NCI-H1417 (cell line): ENCODE measurements around the gene VPS33A.

Source experiments
- DNase-seq, 3 experiments: peaks; one replicate each; lab custom pipeline; 2025; lab: John Stamatoyannopoulos, UW

VPS33A gene

DNA sequence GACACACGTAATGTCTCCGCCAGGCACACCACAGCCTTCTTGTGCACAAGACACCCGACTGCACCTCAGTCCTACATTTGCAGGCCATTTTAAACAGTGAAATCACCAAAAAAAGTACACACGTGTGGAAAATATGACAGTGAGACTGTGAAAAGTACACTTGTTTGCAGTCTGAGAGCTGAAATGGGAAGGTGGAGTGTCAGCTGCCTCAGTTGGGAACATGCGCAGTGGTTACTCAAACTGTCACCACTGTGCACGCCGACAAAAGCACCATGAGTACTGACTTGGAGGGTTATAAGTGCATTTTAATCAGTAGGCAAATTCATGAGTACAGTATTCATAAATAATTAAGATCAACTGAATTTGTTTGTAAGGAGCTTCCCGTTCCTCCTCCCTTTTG is 15.8 kb downstream of the VPS33A start:
- DNase-seq, result no peak

DNA sequence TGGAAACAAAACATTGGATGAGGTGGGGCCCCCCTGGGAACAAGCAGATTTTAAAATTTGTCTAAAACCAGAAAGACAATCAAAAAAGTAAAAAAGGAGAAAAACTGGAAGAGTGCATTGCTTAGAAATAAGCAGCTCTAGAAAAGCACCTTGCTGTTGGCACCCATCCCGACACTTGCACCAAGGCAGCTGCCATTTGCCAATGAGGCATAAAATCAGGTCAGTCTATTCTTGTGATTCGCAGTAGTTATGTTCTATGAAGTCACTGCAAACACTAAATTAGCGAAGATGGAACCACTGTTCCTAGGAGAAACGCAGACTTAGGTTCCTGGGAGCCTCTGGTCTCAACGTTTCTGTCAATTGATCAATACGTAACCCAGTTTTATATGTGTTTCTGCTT is 16.2 kb downstream of the VPS33A start:
- peak in 2 of 3 experiments; percentile 24 to 79 for DNase-seq

DNA sequence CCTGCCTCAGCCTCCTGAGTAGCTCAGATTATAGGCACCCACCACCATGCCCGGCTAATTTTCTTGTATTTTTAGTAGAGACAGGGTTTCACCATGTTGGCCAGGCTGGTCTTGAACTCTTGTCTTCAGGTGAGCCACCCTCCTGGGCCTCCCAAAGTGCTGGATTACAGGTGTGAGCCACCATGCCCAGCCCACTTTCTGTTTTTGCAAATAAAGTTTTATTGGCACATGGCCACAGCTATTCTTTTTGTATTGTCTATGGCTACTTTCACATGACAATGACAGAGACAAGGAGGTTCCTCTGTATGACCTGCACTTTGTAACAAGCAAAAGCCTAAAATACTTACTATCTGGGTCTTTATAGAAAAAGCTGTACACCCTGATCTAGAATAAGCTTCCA is 20.7 kb downstream of the VPS33A start:
- DNase-seq, result no peak

DNA sequence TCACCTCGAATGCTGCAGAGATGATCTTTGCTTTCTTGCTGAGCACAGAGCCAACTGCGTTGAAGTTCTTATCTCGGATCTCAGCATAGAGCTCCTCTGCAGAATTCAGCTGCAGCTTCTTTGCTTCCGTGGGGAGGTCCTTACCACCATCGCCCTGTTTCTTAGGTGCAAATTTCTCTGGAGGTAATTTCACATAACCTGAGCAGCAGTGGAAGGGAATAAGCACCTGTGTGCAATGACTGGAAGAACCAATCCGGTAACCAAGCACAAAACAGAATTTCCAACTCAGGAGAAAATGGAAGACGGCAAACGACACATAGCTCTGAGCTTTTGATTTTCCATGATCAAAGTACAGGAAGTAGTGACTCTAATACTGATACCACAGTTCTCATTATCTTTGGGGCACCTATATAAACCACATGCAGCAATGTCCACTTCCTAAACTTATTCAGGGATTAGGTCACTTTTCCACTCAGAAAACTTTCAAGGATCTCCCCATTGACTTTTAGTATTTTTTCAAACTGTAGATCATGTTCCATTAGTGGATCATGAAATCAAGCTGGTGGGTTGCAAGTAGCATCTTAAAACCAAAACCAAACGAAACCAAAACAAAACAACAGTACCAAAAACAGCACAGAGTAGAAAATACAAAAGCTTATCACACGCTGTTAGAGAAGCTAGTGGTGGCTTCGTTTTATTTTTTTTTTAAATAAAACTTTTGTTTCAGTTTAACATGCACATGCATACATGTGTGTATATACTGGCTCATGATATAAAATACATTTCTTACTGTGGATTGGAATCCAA is 21.5 kb downstream of the VPS33A start:
- DNase-seq, result no peak

DNA sequence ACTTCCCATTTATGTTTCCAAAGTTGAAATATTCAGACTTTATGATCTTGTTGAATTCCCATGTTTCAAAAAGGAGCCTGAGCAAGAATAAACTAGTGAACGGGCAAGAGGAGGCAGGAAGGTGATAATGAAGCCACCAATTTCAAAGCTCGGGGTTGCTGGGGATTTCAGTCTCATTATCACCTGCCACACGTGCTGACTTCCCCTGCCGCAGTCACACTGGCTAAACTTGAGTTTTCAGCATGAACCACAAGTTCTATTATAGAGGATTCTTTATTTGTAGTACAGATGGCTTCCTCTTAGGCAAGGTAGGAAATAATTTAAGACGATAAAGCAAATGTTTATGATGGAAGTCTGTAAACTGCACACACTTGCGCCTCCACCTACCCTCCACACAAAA is 22.3 kb downstream of the VPS33A start:
- no peak for DNase-seq

DNA sequence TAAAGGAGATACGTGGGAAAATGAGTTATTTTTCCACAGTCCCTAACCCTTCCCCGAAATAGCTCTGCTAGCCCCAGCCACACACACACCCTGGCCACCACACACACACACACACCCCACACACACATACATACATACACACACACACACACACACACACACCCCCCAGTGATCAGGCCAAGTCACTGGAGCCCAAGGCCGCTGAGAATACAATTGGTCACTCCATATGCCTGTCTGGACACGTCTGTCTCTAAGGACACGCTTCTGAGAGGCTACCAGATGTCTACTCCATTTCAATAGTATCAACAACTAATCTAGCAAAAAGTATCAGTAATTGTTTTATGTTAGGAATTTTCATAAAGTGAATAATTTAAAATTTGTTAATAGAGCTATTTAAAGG is 27.4 kb downstream of the VPS33A start:
- peak in 1 of 3 experiments; percentile 34 for DNase-seq

DNA sequence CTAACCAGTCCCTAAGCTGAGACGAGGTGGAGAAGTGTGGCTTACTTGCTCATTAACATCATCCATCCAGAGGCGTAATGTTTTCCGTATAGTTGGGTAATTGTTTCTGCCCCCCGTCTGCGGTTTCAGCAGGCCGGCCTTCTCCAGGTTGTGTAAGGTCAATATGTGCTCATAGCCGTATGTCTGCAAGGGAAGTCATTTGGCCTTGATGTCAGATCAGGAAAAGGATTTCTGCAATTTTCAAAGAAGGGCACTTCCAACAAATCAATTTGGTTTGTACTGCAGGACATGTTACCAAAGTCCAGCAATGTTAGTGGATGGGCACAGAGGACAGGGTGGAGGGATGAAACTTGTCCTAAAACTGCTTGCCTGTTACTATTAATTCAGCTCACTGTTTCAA is 30.6 kb downstream of the VPS33A start:
- DNase-seq, result no peak

DNA sequence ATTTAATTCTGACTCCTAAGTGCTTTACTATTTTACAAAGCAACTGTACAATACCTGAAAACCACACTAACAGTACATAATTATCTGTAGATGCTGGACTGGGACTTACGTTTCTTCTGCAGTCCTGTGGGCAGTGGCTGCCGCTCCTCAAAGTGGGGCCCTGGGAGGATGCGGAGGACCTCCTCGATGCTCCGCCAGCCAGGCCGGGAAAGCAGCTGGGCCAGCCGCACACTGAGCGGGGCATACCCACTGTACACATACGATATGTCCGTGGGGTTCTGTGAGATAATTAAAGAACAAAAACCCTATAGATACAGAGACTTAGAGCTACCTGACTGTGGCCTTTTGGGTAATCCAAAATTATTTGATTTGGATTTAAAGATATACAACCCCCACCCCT is 33.6 kb downstream of the VPS33A start:
- DNase-seq, result no peak

DNA sequence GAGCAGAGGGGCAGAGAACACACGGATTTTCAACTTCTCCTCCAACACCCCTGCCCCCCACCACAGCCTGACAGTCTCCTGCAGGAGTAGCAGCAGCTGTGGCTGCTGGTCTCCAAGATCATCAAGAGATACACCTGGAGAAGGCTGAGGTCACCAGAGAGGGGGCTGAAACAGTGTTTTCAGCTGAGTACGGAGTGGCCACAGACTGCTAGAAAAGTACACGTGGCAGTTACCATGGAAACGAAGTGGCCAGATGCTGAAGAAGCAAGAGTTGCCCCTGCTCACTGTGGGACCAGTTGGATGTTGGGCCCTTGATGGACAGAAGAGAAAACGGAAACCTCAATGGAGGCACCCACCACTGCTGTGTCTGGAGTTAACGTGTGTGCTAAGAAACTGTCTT is 35.5 kb downstream of the VPS33A start:
- DNase-seq, result no peak

DNA sequence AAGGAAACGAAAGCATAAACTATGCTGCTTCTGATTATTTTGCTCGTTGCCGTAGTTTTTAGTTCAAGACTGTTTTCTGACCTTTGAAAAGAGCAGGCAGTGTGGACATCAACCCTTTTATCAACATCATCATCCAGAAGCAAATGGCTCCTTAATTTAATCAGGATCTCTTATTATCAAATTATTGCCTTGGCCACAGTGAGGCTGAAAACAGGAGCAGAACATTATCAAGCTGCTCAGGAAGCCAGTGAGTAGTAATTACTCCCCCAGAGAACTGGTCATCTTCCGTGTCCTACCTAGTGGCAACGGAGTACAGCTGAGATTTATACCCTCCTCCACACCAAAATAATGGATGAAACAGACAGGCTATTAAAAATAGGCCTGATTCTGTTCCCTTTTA is 38.2 kb downstream of the VPS33A start:
- DNase-seq, result no peak

DNA sequence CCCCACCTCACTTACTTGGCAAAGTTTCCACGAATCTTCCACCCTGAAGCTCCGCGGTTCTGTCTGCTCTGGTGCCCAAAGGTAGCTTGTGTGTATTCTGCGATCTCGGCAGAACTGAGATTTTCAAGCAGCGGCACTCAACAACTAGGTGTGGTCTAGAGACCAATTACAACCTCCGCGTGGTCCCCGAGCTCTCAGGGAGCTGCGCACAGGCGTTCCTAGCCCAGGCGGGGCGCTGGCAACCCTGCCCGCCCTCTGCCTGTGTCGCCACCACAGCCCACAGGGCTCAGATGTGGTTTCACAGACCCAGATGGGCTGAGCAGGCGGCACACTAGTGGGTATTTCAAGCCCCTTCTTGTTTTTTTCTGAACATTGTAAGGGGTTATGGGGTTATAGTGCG is 39.0 kb downstream of the VPS33A start:
- DNase-seq, result peak; percentile 49 to 71 (median 55)

DNA sequence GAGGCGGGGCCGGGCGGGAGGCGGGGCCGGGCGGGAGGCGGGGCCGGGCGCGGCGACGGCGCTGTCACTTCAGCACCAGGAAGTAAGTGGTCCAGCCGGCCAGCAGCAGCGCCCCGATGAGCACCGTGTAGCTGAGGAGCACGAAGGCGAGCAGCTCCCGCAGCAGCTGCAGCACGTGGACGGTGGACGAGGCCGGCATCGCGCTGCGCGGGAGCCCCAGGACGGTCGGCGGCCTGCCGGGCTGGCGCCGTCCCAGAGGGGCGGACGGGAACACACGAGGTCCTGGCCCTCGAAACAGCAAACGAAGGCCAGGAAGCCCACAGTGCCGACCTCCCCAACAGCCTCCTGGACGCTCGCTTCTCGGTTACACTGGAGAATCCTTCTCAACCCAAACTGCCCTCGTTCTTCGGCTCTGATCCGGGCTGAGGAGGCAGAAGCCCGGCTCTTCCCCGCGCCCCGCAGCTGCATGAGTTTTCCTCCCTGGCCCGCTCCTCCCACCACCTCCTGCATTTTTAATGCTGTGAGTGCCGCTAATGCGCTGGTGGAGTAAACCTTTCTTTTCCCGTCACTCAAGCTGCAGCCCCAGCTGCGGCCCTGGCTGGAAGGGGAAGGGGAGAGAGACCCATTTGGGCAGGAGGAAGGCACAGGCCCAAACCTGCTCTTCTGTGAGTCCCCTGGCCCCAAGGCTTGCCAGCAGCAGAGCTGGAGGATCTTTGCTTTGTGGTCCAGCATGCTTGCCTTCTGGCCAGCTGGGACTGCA is 39.7 kb downstream of the VPS33A start:
- DNase-seq, result peak in 2 of 3 experiments; percentile 33 to 78

DNA sequence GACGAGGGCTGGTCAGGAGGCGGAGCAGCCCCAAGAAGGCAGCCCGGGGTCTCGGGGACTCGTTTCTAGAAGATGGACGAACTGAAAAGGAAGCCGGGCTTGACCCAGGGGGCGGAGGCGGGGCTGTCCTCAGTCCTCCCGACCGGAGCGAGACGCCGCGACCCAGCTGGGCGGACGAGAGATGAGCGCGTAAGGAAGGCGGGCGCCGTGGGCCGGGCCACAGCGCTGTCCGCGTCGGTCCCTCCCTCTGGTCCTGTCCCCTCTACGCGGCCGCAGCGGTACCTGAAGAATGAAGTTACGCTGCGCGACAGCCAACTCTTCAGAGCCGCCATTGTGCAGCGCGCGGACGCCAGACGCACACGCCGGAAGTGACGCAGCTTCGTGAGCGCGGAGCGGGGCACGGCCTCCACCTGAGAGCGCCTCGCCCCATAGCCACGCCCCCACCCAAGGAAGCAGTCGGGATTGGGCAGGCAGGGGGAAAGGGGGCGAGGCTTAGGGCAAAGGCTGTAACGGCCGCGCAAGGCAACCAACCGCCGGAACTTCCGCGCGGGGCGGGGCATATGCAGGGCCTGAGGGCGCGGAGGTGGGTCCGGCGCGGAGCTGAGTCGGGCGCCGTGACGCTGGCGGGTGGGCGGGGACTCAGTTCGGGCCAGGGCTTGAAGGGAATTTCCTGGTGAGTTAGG is 40.5 kb downstream of the VPS33A start, which contains the start of gene DIABLO:
TSS of gene DIABLO (minus strand) at position 370 of the 683 bp plus-strand sequence. CDS start at position 332, 38 bp downstream.
- peak; percentile 100 for DNase-seq

DNA sequence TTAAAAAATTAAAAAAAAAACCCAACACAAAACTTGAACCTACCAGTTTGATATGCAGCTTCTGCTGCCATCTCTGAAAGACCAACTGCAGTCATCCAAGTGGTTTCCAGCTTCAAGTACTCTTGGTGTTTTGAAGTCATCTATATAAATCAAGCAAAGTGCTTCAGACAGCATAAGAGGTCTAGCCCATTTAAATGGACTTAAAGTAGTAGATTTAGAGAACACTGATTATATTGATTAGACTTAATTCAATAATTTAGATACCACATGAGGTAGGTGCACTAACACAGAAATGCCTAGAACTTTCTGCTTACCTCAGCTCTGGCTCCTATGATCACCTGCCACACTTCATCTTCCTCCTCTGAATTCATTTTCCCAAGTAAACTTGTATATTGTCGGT is 49.8 kb downstream of the VPS33A start:
- no peak for DNase-seq

DNA sequence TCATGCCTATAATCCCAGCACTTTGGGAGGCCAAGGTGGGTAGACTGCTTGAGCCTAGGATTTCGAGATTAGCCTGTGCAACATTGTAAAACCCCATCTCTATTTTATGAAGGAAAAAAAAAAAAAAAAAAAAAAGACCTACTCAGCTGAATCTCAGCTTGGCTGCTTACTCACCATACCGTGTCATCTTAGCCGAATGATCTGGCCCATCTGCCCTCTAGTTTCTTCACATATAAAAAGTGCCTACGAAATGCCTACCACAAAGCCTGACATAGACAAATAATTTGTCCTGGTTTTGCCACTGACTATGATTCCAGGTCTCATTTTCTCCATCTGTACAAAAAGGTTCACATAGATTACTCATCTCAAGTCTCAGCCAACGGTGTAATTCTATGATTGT is 50.5 kb downstream of the VPS33A start:
- DNase-seq, result no peak

DNA sequence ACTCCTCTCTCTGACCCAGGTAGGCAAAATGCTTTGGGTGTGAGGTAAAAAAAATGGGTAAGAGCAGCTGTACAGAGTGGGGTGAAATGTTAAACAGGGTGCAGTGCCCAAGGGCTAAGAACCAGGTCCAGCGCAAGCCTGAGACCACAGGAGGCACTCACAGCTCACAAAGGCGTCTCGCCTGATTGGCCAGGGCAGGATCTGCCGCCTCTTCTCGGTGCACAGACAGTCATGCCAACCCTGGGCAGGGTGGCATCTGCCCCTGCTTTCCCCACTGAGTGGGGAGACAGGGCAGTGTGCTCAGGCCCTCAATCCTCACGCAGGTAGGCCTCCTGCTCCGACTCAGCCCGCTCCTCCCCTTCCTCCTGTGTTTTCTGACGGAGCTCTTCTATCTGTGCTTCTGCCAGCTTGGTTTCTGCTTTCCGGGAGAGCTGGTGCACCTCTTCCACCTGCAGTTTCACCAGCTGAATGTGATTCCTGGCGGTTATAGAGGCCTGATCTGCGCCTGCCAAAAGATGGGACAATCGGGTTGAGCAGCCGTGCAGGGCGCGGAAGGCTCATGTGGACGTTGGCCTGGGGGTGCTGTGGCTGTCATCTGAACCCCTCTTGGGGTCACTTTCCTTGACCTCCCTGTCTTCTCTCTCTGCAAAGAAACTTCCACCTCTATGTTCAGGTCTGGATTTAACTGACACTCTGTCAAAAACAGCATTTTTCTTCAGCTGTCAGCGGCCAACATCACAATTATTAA is 58.0 kb downstream of the VPS33A start:
- DNase-seq, result no peak

DNA sequence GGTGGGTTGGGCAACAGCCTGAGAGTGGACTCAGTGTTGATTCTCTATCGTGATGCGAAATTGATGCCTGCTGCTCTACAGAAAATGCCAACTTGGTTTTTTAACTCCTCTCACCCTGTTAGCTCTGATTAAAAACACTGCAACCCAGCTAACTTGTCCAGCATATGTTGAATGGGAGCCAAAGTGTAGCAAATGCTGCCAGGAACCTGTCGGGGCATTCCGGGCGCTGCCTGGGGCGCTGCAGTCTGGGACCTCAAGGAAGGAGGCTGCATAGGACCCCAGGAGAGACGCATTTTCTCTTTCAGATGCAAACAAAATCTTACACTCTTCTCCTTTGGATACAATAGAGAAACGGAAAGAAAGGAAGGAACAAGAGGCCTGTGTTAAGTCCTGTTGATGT is 58.9 kb downstream of the VPS33A start:
- DNase-seq, result no peak

DNA sequence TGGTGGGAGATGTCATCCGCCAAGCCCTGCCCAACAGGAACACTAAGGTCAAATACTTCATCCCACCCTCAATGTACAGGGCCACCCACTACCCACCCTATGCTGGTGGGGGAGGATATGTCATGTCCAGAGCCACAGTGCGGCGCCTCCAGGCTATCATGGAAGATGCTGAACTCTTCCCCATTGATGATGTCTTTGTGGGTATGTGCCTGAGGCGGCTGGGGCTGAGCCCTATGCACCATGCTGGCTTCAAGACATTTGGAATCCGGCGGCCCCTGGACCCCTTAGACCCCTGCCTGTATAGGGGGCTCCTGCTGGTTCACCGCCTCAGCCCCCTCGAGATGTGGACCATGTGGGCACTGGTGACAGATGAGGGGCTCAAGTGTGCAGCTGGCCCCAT is 59.3 kb downstream of the VPS33A start:
- DNase-seq, result no peak

DNA sequence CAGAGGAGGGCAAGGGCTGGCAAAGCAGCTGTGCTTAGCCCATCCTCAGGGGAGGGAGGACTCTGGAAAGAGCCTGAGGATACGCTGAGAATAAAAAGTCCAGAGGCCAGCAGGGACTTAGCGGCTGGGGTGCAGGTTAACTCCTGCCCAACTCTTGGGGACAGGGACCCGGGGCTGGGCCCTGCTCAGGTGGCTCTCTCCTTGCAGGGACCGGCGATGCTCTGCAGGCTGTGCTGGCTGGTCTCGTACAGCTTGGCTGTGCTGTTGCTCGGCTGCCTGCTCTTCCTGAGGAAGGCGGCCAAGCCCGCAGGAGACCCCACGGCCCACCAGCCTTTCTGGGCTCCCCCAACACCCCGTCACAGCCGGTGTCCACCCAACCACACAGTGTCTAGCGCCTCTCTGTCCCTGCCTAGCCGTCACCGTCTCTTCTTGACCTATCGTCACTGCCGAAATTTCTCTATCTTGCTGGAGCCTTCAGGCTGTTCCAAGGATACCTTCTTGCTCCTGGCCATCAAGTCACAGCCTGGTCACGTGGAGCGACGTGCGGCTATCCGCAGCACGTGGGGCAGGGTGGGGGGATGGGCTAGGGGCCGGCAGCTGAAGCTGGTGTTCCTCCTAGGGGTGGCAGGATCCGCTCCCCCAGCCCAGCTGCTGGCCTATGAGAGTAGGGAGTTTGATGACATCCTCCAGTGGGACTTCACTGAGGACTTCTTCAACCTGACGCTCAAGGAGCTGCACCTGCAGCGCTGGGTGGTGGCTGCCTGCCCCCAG is 60.0 kb downstream of the VPS33A start:
- DNase-seq, result no peak

DNA sequence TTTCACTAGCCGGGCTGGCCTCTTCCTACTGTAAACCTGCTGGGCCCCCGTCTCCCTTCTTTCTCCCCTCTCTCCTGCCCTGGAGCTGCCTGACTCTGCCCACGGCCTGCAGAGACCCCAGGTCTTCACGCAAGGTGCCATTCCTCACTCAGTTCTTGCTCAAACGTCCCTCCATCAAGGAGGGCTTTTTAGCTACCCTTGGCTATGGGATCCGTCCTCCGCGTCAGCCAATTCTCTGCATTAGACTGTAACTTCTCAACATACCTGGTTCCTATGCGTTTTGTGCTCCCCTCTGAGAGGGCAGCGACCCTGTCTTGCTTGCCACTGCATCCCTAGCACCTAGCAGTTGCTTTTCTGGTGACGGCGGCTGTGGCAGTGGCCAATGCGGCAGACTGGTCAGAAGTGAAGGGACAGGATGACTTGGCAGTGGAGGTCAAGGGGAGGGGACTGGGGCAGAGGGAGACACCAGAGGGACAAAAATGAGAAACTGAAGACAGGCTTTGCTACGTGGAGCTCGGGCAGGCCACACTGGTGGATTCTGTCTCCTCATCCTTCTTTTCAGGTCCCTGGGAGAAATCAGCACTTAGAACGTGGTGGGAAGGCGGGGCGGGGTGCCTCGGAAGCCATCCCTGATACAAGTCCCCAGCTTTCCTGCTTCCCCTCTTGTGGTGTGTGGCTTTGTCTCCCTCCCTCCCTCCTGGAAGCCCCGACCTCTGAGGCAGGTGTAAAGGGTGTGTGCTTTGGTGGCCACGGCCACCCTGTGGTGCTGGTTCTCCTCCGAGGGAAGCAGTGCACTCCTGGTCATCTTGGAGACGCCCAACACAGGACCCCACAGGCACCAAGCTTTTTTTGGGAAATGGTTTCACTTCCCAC is 61.0 kb downstream of the VPS33A start:
- DNase-seq, result peak in 1 of 3 experiments; percentile 35
